ENCODE measurements around the gene VIPAS39. TPM values are rescaled to one million over a fixed set of nuclear protein-coding genes. Genes with fewer than 3 reads are reported as not detected.
"Not testable (repeated sequence)": the region's sequence is repeated elsewhere in the genome, so short reads cannot be mapped to it uniquely, and the experiment has no call there.

The VIPAS39 gene
- total RNA-seq, 1 experiment from 2014 or later, result 19.6 TPM

DNA sequence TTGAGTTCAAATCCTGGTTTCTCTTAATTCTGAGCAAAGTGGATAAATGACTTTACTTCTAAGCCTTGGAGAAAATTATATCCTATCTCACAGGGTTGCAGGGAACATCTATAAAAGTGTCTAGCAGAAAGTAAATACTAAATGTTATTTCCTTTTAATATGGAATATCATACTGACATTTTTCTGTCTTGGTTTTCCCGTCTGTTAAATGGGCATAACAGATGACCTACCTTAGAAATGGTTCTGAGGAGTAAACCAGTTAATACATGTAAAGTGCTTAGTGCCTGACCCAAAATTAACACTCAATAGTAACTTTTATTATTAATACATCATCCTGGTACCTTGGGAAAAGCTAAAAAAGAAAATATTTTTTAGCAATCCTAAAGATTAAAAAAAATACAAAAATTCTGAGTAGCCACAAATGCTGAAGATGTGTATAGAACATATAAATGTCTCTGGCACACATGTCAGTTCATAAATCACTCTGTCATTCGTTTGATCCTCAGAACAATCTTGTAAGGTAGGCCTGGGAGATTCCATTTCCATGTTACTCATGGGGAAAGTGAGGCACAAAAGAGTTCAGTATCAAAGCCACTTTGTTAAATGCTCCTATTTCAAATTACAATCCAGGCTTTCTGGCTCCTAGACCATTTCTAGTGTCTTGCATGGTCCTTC, 1.3 kb downstream of the VIPAS39 start:
- peak overlapping the region; percentile 85 for H3K4me3 ChIP-seq
- no peaks in the 10 kb centered on the region for H3K27me3 ChIP-seq
- no peak overlapping the region for H3K27ac ChIP-seq
- no peaks in the 10 kb centered on the region for H3K9me3 ChIP-seq (replicated peaks)
- H3K4me1 ChIP-seq, result no peaks in the 10 kb centered on the region
- no peak for DNase-seq
- H3K36me3 ChIP-seq, result peaks cover 13% of the 10 kb centered on the region

DNA sequence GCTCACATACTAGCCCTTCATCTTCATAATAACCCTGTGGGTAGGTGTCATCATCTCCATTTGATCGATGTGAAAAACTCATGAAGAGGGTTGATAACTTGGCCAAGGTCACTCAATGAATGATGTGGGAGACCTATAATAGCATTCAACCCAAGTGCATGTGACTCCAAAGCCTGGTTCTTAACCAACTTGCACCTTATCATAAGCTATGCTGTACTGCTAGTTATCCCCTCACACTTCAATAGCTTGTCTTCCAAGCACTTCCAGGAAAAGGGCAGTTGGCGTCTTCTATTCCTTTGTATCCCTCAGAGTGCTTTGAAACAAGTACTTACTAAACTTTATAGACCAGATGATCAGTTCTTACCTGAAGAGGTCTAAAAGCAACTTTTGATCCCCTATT, 15.2 kb downstream of the VIPAS39 start:
- Histone ChIP-seq H3K9me3 (replicated peaks) (no peaks in the 10 kb centered on the region), H3K4me1 (no peaks in the 10 kb centered on the region), H3K27me3 (no peaks in the 10 kb centered on the region), H3K27ac (no peak overlapping the region), H3K36me3 (peaks cover 18% of the 10 kb centered on the region), H3K4me3 (no peak overlapping the region)
- no peak for DNase-seq

DNA sequence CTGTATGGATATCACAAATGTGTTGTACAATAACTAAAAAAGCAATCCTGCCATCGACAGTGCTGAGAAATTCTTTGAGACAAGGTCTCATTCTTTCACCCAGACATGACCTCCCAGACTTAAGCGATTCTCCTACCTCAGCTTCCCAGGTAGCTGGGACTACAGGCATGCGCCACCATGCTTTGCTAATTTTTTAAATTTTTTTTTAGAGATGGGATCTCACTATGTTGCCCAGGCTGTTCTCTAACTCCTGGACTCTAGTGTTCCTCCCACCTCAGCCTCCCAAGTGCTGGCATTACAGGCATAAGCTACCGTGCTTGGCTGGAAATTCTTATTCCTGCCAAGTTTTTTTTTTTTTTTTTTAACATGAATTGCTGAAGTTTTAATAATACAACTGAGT, 17.5 kb downstream of the VIPAS39 start:
- Histone ChIP-seq H3K4me3 (no peak overlapping the region), H3K4me1 (no peaks in the 10 kb centered on the region), H3K27ac (no peak overlapping the region), H3K27me3 (no peaks in the 10 kb centered on the region), H3K36me3 (peaks cover 18% of the 10 kb centered on the region), H3K9me3 (replicated peaks) (no peaks in the 10 kb centered on the region)
- no peak for DNase-seq

DNA sequence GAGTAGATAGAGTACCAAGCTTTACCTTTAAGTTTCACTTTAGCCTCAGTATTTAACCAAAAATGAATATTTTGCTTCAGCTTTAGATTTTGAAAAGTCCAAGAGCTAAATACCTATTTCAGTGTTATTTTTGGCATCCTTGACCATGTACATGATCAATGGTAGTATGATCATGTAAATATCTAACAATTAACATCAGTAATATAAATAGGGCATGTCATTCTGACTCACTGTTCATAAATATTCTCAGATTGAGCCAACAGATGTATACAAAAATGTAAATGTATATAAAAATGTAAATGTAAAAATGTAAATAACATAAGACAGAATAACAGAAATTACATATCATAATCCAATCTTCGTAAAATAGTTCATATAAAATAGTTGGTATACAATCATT, 18.8 kb downstream of the VIPAS39 start:
- H3K27me3 ChIP-seq, result no peaks in the 10 kb centered on the region
- H3K4me3 ChIP-seq, result no peak overlapping the region
- H3K4me1 ChIP-seq, result no peaks in the 10 kb centered on the region
- H3K36me3 ChIP-seq, result peaks cover 20% of the 10 kb centered on the region
- no peaks in the 10 kb centered on the region for H3K9me3 ChIP-seq (replicated peaks)
- no peak for DNase-seq
- no peak overlapping the region for H3K27ac ChIP-seq

DNA sequence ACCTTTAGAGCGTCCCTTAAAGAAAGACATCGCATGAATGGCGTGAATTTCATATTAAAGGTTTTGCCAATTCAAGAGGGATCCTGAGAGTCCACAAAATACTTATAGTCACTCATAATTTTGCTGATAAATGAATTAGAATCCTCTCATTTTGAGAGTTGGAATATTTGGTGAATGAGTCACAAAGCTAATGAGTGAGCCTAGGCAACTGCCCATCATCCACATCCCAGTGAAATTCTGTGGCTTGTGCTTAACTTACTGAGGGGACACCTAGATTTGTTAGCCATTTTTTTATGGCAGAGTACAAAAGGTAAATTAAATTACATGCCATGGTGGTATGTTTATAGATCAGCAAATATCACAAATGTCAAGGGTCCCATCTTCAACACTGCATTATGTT, 21.4 kb downstream of the VIPAS39 start:
- Histone ChIP-seq H3K27me3 (no peaks in the 10 kb centered on the region), H3K36me3 (peaks cover 11% of the 10 kb centered on the region), H3K4me3 (no peak overlapping the region), H3K27ac (no peak overlapping the region), H3K4me1 (no peaks in the 10 kb centered on the region), H3K9me3 (replicated peaks) (no peaks in the 10 kb centered on the region)
- no peak for DNase-seq

DNA sequence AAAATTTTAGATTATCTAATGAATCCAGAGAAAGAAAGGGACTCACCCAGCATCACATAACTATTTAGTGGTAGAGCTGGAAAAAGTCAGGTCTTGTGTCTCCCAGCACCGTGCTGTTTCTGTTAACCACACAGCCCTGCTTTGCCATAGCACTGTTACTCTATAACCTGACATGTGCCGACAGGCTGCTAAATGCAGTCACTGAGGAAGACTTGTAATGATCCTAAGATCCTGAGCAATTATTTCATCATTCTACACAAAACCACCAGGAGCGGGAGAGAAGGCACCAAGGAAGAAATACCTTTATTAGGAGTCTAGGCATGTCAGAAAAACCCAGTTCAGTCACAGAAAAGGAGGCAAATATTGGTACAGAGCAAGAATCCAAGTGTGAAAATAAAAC, 31.0 kb downstream of the VIPAS39 start:
- Histone ChIP-seq H3K9me3 (replicated peaks) (no peaks in the 10 kb centered on the region), H3K4me3 (no peak overlapping the region), H3K4me1 (no peaks in the 10 kb centered on the region), H3K27me3 (no peaks in the 10 kb centered on the region), H3K36me3 (no peaks in the 10 kb centered on the region; the same call in 1 of the 2 replicates), H3K27ac (no peak overlapping the region)
- no peak for DNase-seq

DNA sequence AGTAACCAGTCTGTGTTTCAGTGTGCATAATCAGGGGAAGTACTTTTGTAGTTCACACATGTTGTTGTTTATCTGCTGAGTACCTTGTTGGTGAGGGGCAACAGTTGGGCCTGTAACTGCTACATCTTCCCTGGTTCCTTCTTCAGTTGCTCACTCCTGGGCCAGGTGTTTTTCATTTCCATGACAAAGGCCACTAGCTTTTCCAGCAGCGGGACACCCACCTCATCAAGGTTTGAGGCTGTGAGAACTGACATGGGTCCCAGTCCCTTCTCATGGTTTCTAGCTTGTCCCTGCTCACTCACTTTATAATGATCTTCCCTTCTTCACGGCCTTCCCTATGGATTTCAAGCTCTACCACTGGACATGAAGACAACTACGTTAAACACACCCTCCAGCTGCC, 32.5 kb downstream of the VIPAS39 start:
- H3K36me3 ChIP-seq, result no peaks in the 10 kb centered on the region; the same call in 1 of the 2 replicates
- no peak for DNase-seq
- no peaks in the 10 kb centered on the region for H3K4me1 ChIP-seq
- no peaks in the 10 kb centered on the region for H3K27me3 ChIP-seq
- no peak overlapping the region for H3K27ac ChIP-seq
- no peak overlapping the region for H3K4me3 ChIP-seq
- no peaks in the 10 kb centered on the region; the same call in 1 of the 2 replicates for H3K9me3 ChIP-seq (replicated peaks)

DNA sequence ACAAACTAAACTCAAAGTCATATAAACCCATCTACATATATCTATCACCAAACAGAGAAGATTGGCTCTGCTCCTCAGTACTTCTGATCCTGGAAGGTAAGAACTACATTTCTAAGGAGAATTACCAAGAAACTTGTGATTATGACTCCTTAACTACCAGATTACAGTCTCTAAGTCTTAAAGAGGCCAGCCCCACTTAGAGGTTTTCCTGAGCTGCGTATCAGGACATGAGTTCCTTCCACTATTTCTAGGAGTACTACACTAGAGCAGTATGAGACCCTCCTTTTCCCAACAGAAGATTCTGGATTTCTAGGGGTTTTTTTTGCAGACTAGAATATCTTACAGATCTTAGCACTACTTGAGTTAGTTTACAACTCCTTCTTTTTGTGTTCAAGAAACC, 34.0 kb downstream of the VIPAS39 start, which contains the start of gene NOXRED1:
Gene NOXRED1 (minus strand): TSS at position 101 of the 400 bp plus-strand sequence. CDS start 634 bp downstream, outside the sequence.
- Histone ChIP-seq H3K4me1 (no peaks in the 10 kb centered on the region), H3K27me3 (no peaks in the 10 kb centered on the region), H3K36me3 (no peaks in the 10 kb centered on the region; the same call in 1 of the 2 replicates), H3K4me3 (no peak within 1 kb of the TSS), H3K27ac (no peak within 1 kb of the TSS), H3K9me3 (replicated peaks) (no peaks in the 10 kb centered on the region; the same call in 1 of the 2 replicates)
- no peak for DNase-seq

DNA sequence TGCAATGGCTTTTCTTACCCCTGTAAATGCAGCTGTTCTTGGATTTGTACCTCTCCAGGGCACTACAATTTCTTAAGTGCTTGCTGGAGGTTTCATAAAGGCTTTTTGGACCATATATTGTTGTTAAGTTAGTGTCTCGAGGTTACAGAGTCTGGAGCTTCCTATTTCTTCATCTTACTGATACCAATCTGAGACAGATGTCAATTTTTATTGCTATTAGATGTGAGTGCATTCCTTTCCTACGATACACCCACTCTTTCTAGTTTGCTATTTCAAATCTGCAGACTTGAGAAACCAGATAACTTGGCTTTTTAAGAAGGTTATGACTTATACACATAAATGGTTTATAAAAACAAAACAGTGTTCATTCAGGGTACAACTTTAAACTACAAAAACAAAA, 36.2 kb downstream of the VIPAS39 start:
- Histone ChIP-seq H3K27ac (no peak overlapping the region), H3K4me3 (no peak overlapping the region), H3K36me3 (no peaks in the 10 kb centered on the region; the same call in 1 of the 2 replicates), H3K4me1 (no peaks in the 10 kb centered on the region), H3K9me3 (replicated peaks) (no peaks in the 10 kb centered on the region; the same call in 1 of the 2 replicates), H3K27me3 (no peaks in the 10 kb centered on the region)
- DNase-seq, result no peak

DNA sequence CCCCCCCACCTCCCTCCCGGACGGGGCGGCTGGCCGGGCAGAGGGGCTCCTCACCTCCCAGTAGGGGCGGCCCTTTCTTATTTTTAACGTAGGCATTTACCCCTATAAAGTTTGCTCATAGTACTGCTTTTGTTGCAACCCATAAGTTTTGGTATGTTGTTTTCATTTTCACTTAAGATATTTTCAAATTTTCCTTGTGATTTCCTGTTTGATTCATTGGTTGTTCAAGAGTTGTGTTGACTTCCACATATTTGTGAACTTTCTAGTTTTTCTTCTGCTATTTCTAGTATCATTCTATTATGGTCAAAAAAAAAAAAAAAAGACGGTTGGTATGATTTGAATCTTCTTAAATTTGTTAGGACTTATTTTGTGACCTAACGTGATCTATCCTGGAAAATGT, 40.6 kb downstream of the VIPAS39 start:
- H3K27ac ChIP-seq, result no peak overlapping the region
- H3K9me3 ChIP-seq (replicated peaks), result no peaks in the 10 kb centered on the region; the same call in 1 of the 2 replicates
- DNase-seq, result no peak
- no peaks in the 10 kb centered on the region for H3K36me3 ChIP-seq
- H3K27me3 ChIP-seq, result no peaks in the 10 kb centered on the region
- H3K4me1 ChIP-seq, result no peaks in the 10 kb centered on the region
- H3K4me3 ChIP-seq, result no peak overlapping the region

DNA sequence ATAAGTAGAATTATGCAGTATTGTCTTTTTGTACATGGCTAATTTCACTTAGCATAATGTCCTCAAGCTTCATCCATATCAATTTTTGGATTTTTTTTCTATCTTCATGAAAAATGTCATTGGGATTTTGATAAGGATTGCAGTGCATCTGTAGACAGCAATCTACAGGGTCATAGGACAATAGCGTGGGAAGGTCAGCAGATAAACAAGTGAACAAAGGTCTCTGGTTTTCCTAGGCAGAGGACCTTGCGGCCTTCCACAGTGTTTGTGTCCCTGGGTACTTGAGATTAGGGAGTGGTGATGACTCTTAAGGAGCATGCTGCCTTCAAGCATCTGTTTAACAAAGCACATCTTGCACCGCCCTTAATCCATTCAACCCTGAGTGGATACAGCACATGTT, 41.3 kb downstream of the VIPAS39 start:
- DNase-seq, H3K36me3 ChIP-seq, H3K4me3 ChIP-seq: not testable (repeated sequence)

DNA sequence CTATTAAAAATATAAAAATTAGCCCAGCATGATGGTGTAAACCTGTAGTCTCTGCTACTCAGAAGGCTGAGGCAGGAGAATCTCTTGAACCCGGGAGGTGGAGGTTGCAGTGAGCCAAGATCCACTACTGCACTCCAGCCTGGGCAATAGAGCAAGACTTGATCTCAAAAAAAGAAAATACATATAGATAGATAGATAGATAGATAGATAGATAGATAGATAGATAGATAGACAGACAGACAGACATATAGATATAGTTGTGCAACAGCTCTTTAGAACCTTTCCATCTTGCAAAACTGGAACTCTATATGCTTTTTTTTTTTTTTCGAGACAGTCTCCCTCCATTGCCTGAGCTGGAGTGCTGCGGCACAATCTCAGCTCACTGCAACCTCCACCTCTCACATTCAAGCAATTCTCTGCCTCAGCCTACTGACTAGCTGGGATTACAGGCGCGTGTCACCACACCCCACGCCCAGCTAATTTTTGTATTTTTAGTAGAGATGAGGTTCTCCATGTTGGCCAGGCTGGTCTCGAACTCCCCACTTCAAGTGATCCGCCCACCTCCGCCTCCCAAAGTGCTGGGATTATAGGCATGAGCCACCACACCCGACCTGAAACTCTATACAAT, 41.9 kb downstream of the VIPAS39 start:
- not testable (repeated sequence) for H3K36me3 ChIP-seq; H3K27me3 ChIP-seq; H3K4me1 ChIP-seq; DNase-seq; H3K9me3 ChIP-seq (replicated peaks); H3K27ac ChIP-seq; H3K4me3 ChIP-seq

More for the DNA sequence above, 41.3 kb downstream of the VIPAS39 start:
- not testable (repeated sequence) for H3K4me1 ChIP-seq; H3K27ac ChIP-seq; H3K27me3 ChIP-seq; H3K9me3 ChIP-seq (replicated peaks)

DNA sequence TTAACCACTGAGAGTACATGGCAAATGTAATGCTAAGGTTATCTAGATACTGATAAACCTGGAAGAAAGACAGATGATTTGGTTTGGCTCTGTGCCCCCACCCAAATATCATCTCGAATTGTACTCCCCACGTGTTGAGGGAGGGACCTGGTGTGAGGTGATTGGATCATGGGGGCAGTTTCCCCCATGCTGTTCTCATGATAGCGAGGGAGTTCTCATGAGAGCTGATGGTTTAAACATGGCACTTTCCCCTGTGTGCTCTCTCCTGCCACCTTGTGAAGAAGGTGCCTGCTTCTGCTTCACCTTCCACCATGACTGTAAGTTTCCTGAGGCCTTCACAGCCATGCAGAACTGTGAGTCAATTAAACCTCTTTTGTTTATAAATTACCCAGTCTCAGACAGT, 48.3 kb downstream of the VIPAS39 start:
- Histone ChIP-seq H3K9me3 (replicated peaks) (no peaks in the 10 kb centered on the region), H3K27me3 (peaks cover under 1% of the 10 kb centered on the region; the same call in 1 of the 2 replicates), H3K4me3 (no peak overlapping the region), H3K36me3 (no peaks in the 10 kb centered on the region), H3K4me1 (no peaks in the 10 kb centered on the region; the same call in 1 of the 2 replicates), H3K27ac (no peak overlapping the region)
- DNase-seq, result peak in 1 of 2 experiments; percentile 24

DNA sequence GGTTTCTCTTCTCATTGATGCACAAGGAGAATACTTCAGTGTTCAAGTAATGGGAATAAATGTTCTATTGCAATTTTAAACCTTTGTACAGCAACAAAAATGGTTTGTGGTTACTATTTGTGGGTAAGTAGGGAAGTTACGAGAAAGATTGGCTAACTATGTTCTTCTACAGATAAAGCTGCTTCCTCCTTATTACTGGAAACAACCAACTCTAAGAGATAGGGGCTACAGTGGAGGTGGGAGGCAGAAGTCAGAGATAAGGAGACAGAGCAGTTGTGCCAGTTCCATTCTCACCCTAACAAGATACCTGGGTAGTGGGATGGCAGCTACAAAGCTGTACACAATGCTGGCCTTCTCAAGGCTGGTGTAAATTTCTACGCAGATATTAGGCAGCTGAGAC, 50.2 kb downstream of the VIPAS39 start:
- Histone ChIP-seq H3K27me3 (peaks cover 2% of the 10 kb centered on the region; the same call in 1 of the 2 replicates), H3K4me3 (no peak overlapping the region), H3K36me3 (no peaks in the 10 kb centered on the region), H3K27ac (no peak overlapping the region), H3K9me3 (replicated peaks) (no peaks in the 10 kb centered on the region), H3K4me1 (no peaks in the 10 kb centered on the region; the same call in 1 of the 2 replicates)
- DNase-seq, result no peak

DNA sequence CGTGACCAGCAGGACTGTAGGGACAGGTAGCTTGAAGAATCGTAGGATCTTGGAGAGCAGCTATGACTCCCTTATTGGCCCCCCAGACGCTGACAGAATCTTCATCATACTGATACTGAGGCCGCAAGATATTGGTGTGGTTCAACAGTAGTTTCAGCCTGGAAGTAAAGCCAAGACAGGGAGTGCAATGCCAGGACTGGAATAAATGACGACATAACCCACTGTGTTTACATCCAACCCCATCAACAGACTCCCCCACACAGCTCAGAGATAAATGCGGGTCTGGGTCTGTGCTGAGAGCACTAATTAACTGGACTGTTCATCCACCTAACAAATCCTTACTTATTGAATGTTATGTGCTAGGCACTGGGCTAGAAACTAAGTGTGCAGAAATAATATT, 50.7 kb downstream of the VIPAS39 start:
- no peaks in the 10 kb centered on the region; the same call in 1 of the 2 replicates for H3K4me1 ChIP-seq
- DNase-seq, result no peak
- no peak overlapping the region for H3K27ac ChIP-seq
- H3K27me3 ChIP-seq, result peaks cover 2% of the 10 kb centered on the region; the same call in 1 of the 2 replicates
- no peaks in the 10 kb centered on the region for H3K9me3 ChIP-seq (replicated peaks)
- no peak overlapping the region for H3K4me3 ChIP-seq
- H3K36me3 ChIP-seq, result no peaks in the 10 kb centered on the region
